Measurements from ENCODE around the gene ZNF503. TPM values are rescaled to one million over a fixed set of nuclear protein-coding genes. Genes with fewer than 3 reads are reported as not detected.

ZNF503 gene
- total RNA-seq, 2 experiments from 2014 or later: 0.26 TPM; not detected in 1

DNA sequence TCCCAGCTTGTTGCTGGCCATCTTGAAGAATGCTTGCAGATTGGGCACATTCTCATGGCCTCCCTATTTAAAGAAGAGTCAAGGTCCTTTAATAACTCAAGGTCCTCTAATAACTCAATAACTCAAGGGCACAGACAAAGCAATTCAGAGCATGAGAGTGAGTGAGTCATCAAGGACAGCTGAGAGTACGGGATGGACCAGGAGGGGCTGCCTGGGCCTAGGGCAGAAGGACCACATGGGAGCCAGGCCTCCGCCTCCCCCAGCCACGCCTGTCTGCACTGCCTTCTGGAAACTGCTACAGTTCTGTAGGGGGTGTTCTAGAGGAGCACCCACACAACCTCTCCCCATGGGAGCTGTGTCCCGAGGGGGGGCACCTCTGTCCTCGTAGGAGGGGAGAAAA is 48.9 kb downstream of the ZNF503 start:
- H3K27me3 Mint-ChIP-seq (ENCODE audit: low read depth): no peaks in the 10 kb centered on the region
- no peak for ATAC-seq
- no peaks in the 10 kb centered on the region for H3K9me3 Mint-ChIP-seq (ENCODE audit: insufficient read depth)
- POLR2A ChIA-PET: no interaction called here
- no peaks in the 10 kb centered on the region for H3K4me1 Mint-ChIP-seq (ENCODE audit: low read depth)
- H3K36me3 Mint-ChIP-seq (ENCODE audit: low read depth): no peaks in the 10 kb centered on the region
- CTCF ChIA-PET: no interaction called here
- no peak overlapping the region for H3K4me3 Mint-ChIP-seq
- no peak overlapping the region for H3K27ac Mint-ChIP-seq
- DNase-seq: no peak

DNA sequence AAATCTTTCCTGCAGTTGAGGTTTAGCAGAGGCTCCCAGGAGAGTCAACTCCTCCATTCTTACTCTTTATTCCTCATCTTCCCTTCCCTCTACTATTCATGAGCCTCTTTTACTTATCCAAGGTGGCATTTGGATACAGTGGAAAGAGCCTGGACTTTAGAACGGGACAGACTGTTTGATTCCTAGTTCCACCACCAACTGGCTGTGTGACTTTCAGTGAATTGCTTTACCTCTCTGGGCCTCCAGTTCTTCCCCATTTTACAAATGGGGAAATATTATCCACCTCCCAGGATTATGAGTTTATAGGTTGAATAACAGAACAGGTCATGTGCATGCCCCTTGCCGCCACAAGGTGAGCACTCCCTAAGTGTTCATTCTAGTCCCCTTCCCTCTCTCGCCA is 49.9 kb downstream of the ZNF503 start:
- H3K4me1 Mint-ChIP-seq (ENCODE audit: low read depth): no peaks in the 10 kb centered on the region
- ChIA-PET POLR2A (no interaction called here), CTCF (no interaction called here)
- no peaks in the 10 kb centered on the region for H3K27me3 Mint-ChIP-seq (ENCODE audit: low read depth)
- H3K4me3 Mint-ChIP-seq: no peak overlapping the region
- no peaks in the 10 kb centered on the region for H3K36me3 Mint-ChIP-seq (ENCODE audit: low read depth)
- DNase-seq (no peak), ATAC-seq (no peak)
- H3K27ac Mint-ChIP-seq: no peak overlapping the region
- H3K9me3 Mint-ChIP-seq (ENCODE audit: insufficient read depth): no peaks in the 10 kb centered on the region

DNA sequence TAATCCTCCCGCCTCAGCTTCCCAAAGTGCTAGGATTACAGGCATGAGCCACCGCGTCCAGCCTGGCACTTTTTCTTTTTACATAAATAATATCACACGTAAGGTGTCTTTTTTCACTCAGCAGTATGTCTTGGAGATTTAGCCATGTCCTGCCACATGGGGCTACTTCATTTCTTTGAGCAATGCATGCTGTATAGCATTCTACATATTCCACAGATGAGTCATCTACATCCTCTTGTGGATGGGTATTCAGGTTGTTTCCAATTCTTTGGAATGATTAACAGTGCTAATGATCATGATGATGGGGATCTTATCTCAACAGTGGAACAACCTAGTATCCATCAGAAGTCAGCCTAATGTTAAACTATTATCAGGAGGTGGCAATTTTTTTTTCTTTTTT is 50.8 kb downstream of the ZNF503 start:
- Mint-ChIP-seq H3K4me3 (no peak overlapping the region), H3K27ac (no peak overlapping the region), H3K9me3 (ENCODE audit: insufficient read depth) (no peaks in the 10 kb centered on the region), H3K4me1 (ENCODE audit: low read depth) (no peaks in the 10 kb centered on the region), H3K36me3 (ENCODE audit: low read depth) (no peaks in the 10 kb centered on the region), H3K27me3 (ENCODE audit: low read depth) (no peaks in the 10 kb centered on the region)
- CTCF ChIA-PET: no interaction called here
- POLR2A ChIA-PET: no interaction called here
- ATAC-seq (no peak), DNase-seq (no peak)

Other genes with a start within 250 kb of the ZNF503 start
- gene VDAC2, start 191.0 kb downstream of the ZNF503 start, total RNA-seq: 100 to 1,000 TPM; 152 to 159 TPM
- 10 to 100 TPM; 58.6 to 62.5 TPM for gene COMTD1, start 165.8 kb downstream of the ZNF503 start, total RNA-seq
- not detected for gene LRMDA, start 29.9 kb upstream of the ZNF503 start, total RNA-seq

Data from activated CD8-positive, alpha-beta T cell treated with anti-CD3 and anti-CD28 coated beads, Interleukin-2, amount 10 ng/mL, durations not matched to agents 7 days and 5 days (primary cell).